ENCODE measurements around the gene FBLN1.

Gene FBLN1

GRCh38 chr22:45640941-45641621 lies 138.4 kb downstream of the FBLN1 start:
- DNase-seq (ENCODE audit: low read depth): no peak

DNA sequence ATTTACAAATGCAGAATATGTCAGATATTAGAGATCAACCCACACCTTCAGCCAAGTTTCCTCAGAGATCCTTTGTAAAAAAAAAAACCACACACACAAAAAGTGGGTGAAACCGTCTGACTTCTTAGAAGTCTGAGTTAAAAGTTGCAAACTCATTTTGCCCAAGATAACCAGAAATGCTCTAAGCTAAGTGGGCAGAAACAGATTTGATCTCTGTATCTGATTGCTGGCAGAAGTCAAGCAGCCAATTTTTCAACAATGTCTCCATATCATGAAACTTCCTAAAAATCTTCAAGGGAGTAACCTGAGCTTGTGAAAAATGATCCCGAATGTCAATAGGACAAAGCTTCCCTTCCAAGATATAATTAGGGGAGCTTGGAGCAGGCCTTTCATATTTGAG lies 140.3 kb downstream of the FBLN1 start:
- DNase-seq (ENCODE audit: low read depth): no peak

DNA sequence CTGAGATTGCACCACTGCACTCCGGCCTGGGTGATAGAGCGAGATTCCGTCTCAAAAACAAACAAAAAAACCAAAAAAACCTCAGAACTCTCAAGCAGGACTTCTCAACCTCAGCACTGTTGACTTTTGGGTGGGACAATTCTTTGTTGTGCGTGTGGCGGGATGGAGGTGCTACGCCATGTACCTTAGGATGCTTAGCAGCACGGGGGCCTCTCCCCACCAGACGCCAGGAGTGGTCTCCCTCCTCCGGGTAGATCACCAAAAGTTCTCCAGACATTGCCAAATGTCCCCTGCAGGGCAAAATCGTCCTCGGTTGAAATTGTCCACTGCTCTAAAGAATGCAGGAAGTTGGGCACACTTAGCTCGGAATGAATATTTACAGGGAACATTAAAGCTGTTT lies 142.0 kb downstream of the FBLN1 start:
- no peak for DNase-seq (ENCODE audit: low read depth)

DNA sequence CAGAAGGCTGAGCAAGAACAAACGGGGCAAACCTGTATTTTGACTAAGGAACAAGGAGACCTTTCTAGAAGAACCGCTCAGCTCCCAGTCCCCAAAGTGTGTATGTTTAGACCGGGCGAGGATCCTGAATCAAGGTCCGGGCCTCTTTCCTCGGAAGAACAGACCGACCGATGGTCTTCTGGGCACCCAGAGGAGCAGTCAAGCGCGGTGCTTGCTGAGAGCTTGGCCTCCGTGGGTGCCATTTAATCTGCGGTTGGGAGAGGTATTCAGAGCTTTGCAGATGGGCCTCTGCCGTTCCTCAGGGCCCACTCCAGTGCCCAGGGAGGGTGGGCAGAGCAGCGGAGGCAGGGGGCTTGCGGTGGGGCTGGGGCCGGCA lies 142.5 kb downstream of the FBLN1 start:
- no peak for DNase-seq (ENCODE audit: low read depth)

DNA sequence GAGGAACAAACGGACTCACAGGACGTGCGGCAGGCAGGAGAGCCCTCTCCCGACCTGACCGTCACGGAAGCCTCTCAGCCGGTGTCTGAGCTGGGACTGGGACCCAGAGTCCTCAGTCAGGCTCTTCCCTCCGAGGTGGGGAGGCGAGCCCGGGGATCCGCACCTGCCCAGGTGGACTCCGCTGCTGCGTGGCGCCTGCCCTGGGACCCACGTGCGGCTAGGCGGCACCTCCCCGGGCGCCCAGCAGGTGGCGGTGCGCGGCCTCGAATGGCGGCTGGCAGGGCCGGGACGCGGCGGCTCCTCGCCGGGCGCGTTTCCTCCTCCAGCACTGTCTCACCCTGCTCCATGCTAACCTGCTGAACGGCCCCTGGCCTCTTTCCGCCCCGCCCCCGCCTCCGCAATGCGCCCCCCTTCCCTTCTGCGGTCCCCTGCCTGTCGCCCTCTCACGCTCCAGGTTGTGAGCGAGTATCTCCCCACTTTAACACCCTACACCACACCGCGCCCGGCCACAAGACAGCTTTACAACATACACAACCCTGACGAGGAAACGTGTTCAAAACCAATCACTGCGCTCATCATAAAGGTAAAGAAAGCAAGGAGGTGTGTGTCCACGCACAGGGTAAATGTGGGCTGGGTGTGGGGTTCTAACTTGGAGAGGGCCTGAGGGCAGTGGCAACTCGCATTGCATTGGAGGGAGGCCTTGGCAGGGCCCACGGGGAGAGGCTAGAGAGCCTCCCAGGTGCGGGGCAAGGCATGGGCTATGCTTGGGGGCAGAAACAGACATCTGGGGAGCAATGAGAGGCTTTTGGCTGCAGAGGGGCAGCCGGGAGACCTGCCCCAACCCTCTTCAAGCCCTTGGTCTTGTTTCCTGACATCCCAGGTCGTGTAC lies 143.1 kb downstream of the FBLN1 start:
- peak; percentile 67 for DNase-seq (ENCODE audit: low read depth)

GRCh38 chr22:45647532-45648225 lies 145.0 kb downstream of the FBLN1 start:
- no peak for DNase-seq (ENCODE audit: low read depth)

- no peak for DNase-seq (ENCODE audit: low read depth)
Measured at GRCh38 chr22:45648301-45649117, 145.8 kb downstream of the FBLN1 start.

GRCh38 chr22:45649809-45650208 lies 147.1 kb downstream of the FBLN1 start:
- no peak for DNase-seq (ENCODE audit: low read depth)

DNA sequence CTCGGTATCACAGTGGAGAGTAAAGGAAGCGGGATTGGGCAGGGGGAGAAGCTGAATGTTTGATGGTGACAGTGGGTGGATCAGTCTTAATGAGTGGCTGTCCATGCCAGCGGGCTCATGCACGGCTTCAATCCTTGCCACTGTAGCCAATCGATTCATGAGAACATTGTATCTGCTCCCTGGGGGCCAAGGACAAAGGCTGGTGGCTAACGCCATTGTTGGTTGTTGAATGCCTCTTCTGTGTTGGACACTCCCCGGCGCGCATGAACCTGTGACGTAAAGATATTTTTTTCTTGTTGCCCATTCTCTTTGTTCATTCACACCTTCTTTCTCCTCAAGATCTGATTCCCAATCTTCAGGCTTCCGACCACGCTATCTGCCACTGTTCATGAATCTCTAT lies 148.0 kb downstream of the FBLN1 start:
- DNase-seq (ENCODE audit: low read depth): no peak

Data from activated gamma-delta T cell treated with anti-CD3 and anti-CD28 coated beads, Interleukin-2, amount 50 U/mL, for 16 hours (primary cell).